Spleen (tissue), 7 donors: Measurements from ENCODE around the gene C12orf57.

Source experiments
- POLR2A ChIP-seq, 3 donors: fragments of 450-650 bp; IDR thresholded peaks; one replicate each; pipeline ENCODE4 v1.5.1; 2017; ENCODE audit warnings: antibody characterized with exemption in 3 of 3, mild to moderate bottlenecking in 1 of 3
- POLR2AphosphoS5 ChIP-seq, 3 donors: sonication (generic); formaldehyde crosslinking; IDR thresholded peaks; one replicate each; pipeline ENCODE4 v1.5.1; 2017; ENCODE audit warnings: antibody characterized with exemption in 3 of 3
- TF ChIP-seq, protein P1 (sequence below), 11 experiments: fragments of 200-600 bp in 7 of 11; fragments of 450-650 bp in 4 of 11; sonication (generic) in 4 of 11; IDR thresholded peaks in 8 of 11; conservative IDR thresholded peaks in 3 of 11; 1 replicate in 7 of 11; 2 replicates in 4 of 11; pipeline versions ENCODE4 v1.4.0 to v1.8.0; 2016 to 2021; ENCODE audit warnings: antibody characterized with exemption in 11 of 11, inconsistent platforms in 4 of 11, mild to moderate bottlenecking in 1 of 11
- donor health status: DM: no; HTN: no; CAD: no; lungs with moderate emphysema.
- donor health status: DM: no; HTN: no; CAD: no.
- donor health status: DM: no; HTN: no; CAD: no.

- TF ChIP-seq, protein P1, sequence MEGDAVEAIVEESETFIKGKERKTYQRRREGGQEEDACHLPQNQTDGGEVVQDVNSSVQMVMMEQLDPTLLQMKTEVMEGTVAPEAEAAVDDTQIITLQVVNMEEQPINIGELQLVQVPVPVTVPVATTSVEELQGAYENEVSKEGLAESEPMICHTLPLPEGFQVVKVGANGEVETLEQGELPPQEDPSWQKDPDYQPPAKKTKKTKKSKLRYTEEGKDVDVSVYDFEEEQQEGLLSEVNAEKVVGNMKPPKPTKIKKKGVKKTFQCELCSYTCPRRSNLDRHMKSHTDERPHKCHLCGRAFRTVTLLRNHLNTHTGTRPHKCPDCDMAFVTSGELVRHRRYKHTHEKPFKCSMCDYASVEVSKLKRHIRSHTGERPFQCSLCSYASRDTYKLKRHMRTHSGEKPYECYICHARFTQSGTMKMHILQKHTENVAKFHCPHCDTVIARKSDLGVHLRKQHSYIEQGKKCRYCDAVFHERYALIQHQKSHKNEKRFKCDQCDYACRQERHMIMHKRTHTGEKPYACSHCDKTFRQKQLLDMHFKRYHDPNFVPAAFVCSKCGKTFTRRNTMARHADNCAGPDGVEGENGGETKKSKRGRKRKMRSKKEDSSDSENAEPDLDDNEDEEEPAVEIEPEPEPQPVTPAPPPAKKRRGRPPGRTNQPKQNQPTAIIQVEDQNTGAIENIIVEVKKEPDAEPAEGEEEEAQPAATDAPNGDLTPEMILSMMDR (IDR thresholded peaks at IDR 0.05 in 8 of 11, conservative IDR thresholded peaks at IDR 0.05 in 3 of 11), result no peak
- TF ChIP-seq POLR2A (IDR thresholded peaks at IDR 0.05) (no peak), POLR2AphosphoS5 (IDR thresholded peaks at IDR 0.05) (no peak)
Measured at GRCh38 chr12:6964605-6965025, 20.8 kb downstream of the C12orf57 start.
